Measurements from ENCODE around the gene EVI5.

DNA sequence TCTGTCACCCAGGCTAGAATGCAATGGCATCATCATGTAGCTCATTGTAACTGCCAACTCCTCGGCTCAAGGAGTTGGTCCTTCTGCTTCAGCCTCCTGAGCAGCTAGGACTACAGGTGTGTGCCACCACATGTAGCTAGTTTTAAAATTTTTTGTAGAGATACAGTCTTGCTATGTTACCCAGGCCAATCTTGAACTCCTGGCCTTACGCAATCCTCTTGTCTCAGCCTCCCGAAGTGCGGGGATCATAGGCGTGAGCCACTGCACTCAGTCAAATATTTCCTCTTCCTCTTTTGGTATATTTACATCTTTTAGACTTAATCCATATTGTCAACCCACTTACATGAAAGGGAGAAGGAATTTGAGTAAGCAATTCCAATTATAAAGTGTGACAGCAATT is 121.1 kb downstream of the EVI5 start:
- no peak for TF ChIP-seq CTCF (conservative IDR thresholded peaks at IDR 0.05 in 1 of 2, IDR thresholded peaks at IDR 0.05 in 1 of 2; ENCODE audit: extremely low read depth in 1 of 2, insufficient read depth in 1 of 2, low read depth in 1 of 2, low read length in 2 of 2)
- TF ChIP-seq EZH2 (IDR thresholded peaks at IDR 0.05; ENCODE audit: borderline replicate concordance, low read length): no peak
